Tibial nerve (tissue), 4 donors: Measurements from ENCODE around the gene TAF1L.

Experiments used
- CTCF ChIP-seq, 5 experiments: fragments of 200-600 bp in 3 of 5; fragments of 450-650 bp in 2 of 5; sonication (generic) in 3 of 5; IDR thresholded peaks; one replicate each; pipeline ENCODE4 v1.5.1; 2016 to 2019; ENCODE audit warnings: antibody characterized with exemption in 5 of 5, mild to moderate bottlenecking in 3 of 5, moderate library complexity in 2 of 5
- EP300 ChIP-seq, 2 donors: sonication (generic); formaldehyde crosslinking; IDR thresholded peaks; one replicate each; pipeline ENCODE4 v1.6.1; 2017; ENCODE audit warnings: antibody characterized with exemption in 2 of 2, mild to moderate bottlenecking in 1 of 2

GRCh38 chr9:32606811-32607210, 28.7 kb downstream of the TAF1L start:
- TF ChIP-seq CTCF (IDR thresholded peaks at IDR 0.05) = no peak
- TF ChIP-seq EP300 (IDR thresholded peaks at IDR 0.05) = no peak
